Measurements from ENCODE around the gene RPP14. TPM values are rescaled to one million over a fixed set of nuclear protein-coding genes. Genes with fewer than 3 reads are reported as not detected.

RPP14 gene
- polyA plus RNA-seq, 2 of the 4 experiments (the other 2 are of a cell fraction), result 13.2 to 21.5 TPM

DNA sequence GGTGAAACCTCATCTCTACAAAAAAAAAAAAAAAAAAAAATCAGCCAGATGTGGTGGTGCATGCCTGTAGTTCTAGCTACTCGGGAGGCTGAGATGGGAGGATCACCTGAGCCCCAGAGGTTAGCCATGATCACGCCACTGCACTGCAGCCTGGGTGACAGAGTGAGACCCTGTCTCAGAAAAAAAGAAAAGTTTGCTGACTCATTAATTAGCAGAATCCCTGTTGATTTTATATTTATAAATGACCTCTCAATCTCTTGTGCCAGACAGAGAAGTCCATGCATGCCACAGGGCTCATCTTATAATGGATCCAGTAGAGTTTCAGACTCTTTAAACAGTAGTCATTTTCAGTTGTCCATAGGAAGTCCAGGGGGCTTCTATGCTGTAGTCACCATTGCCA, 35.6 kb upstream of the RPP14 start:
- FAIRE-seq (no peak), ATAC-seq (no peak), DNase-seq (ENCODE audit: low read depth in 1 of 2, low spot score in 1 of 2) (no peak)
- POLR2A ChIA-PET, result no interaction called here
- CTCF ChIA-PET, result interaction anchor here (3.8 kb wide), 1 partner anchor 53 kb away, joined by 19 read pairs; no protein-coding TSS in a partner anchor
- Histone ChIP-seq H3K4me2 (no peak overlapping the region), H3K4me1 (peaks cover 10% of the 10 kb centered on the region), H3K27ac (no peak overlapping the region), H3K9me3 (no peaks in the 10 kb centered on the region), H3K4me3 (no peak overlapping the region)
- WGBS (ENCODE audit: missing lambda C conversion rate), result 85% methylated on average over 2 of the region's 2 CpGs
- no peak for TF ChIP-seq FOSB (CRISPR knock-in tag; IDR thresholded peaks at IDR 0.05)
- TF ChIP-seq BHLHE40 (IDR thresholded peaks at IDR 0.05; ENCODE audit: low read depth, low read length), result no peak
- TF ChIP-seq MAFK (IDR thresholded peaks at IDR 0.05; ENCODE audit: partially characterized antibody), result peak; percentile 36
- no peak for TF ChIP-seq ZSCAN20 (CRISPR knock-in tag; IDR thresholded peaks at IDR 0.05)
- TF ChIP-seq GATA3 (IDR thresholded peaks at IDR 0.05; ENCODE audit: borderline replicate concordance), result no peak

DNA sequence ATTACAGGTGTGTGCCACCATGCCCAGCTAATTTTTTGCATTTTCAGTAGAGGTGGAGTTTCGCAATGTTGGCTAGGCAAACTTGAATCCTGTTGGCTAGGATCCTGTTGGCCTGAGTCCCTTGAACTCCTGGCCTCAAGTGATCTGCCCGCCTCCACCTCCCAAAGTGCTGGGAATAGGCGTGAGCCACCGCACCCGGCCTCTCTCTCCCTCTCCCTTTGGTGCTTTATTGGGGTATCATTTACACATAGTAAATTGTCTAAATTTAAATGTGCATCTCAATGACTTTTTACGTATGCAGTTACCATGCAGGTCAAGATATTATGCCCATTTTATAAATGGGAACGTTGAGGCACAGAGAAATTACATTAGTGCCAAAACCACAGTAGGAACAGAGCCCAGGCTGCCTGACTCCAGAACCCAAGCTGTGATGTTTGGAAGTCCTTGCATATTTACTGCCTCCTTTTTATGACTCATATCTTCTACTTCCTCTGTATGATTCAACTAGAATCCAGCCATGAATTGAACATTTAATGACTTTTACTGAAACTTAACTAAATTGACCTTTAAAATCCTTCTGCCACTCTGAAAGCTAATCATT, 34.0 kb upstream of the RPP14 start:
- TF ChIP-seq EP300 (IDR thresholded peaks at IDR 0.05) (no peak), HEYL (CRISPR knock-in tag; IDR thresholded peaks at IDR 0.05) (no peak), GATA3 (IDR thresholded peaks at IDR 0.05; ENCODE audit: borderline replicate concordance) (no peak), FOSL2 (IDR thresholded peaks at IDR 0.05) (0 out of 2 replicates have a peak, but pooled peaks have one; percentile 16), FOSL2 (CRISPR knock-in tag; IDR thresholded peaks at IDR 0.05) (peak; percentile 57), KDM1A (IDR thresholded peaks at IDR 0.05; ENCODE audit: low read depth) (peak; percentile 41; the same call in 1 of the 2 replicates), ESRRA (IDR thresholded peaks at IDR 0.05; ENCODE audit: borderline replicate concordance, low read length) (no peak), SREBF2 (IDR thresholded peaks at IDR 0.05) (no peak), FOSB (CRISPR knock-in tag; IDR thresholded peaks at IDR 0.05) (no peak), HOXB13 (CRISPR knock-in tag; IDR thresholded peaks at IDR 0.05; ENCODE audit: low read depth) (no peak), RAD21 (conservative IDR thresholded peaks at IDR 0.05 in 1 of 2, IDR thresholded peaks at IDR 0.05 in 1 of 2) (no peak), EHMT2 (IDR thresholded peaks at IDR 0.05; ENCODE audit: low read depth) (no peak), CEBPB (IDR thresholded peaks at IDR 0.05) (peak in 1 of 2 experiments; percentile 54; a peak in 2 of 4 replicates), ZSCAN20 (CRISPR knock-in tag; IDR thresholded peaks at IDR 0.05) (no peak), HDAC2 (IDR thresholded peaks at IDR 0.05) (no peak), CHD2 (IDR thresholded peaks at IDR 0.05; ENCODE audit: low read length, partially characterized antibody) (no peak), NR3C1 (IDR thresholded peaks at IDR 0.05) (no peak), ZNF302 (CRISPR knock-in tag; IDR thresholded peaks at IDR 0.05) (no peak), HOXB5 (CRISPR knock-in tag; IDR thresholded peaks at IDR 0.05) (no peak)
- TF ChIP-seq, protein P1, sequence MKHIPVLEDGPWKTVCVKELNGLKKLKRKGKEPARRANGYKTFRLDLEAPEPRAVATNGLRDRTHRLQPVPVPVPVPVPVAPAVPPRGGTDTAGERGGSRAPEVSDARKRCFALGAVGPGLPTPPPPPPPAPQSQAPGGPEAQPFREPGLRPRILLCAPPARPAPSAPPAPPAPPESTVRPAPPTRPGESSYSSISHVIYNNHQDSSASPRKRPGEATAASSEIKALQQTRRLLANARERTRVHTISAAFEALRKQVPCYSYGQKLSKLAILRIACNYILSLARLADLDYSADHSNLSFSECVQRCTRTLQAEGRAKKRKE (CRISPR knock-in tag; IDR thresholded peaks at IDR 0.05; ENCODE audit: low read depth), result no peak
- TF ChIP-seq, protein P2, sequence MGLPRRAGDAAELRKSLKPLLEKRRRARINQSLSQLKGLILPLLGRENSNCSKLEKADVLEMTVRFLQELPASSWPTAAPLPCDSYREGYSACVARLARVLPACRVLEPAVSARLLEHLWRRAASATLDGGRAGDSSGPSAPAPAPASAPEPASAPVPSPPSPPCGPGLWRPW (IDR thresholded peaks at IDR 0.05), result no peak
- TF ChIP-seq, protein P3, sequence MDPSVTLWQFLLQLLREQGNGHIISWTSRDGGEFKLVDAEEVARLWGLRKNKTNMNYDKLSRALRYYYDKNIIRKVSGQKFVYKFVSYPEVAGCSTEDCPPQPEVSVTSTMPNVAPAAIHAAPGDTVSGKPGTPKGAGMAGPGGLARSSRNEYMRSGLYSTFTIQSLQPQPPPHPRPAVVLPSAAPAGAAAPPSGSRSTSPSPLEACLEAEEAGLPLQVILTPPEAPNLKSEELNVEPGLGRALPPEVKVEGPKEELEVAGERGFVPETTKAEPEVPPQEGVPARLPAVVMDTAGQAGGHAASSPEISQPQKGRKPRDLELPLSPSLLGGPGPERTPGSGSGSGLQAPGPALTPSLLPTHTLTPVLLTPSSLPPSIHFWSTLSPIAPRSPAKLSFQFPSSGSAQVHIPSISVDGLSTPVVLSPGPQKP (IDR thresholded peaks at IDR 0.05; ENCODE audit: low read depth, low read length), result no peak
- WGBS (ENCODE audit: missing lambda C conversion rate), result 68% methylated on average over 6 of the region's 7 CpGs
- H3K4me3 ChIP-seq, result no peak overlapping the region
- peak overlapping the region; percentile 46; the same call in 2 of the 3 replicates for H3K4me2 ChIP-seq
- no peak for FAIRE-seq
- peak overlapping the region in 1 of 2 experiments; percentile 61; a peak in 2 of 6 replicates for H3K27ac ChIP-seq
- DNase-seq (ENCODE audit: low read depth in 1 of 2, low spot score in 1 of 2), result peak; percentile 42 to 49
- peaks cover 10% of the 10 kb centered on the region for H3K4me1 ChIP-seq
- peak in 1 of 2 experiments; percentile 64; a peak in 2 of 6 replicates for ATAC-seq
- ChIA-PET CTCF (interaction anchor here (0.6 to 3.8 kb wide), 4 partner anchors 28 to 520 kb away, joined by 3 to 19 read pairs (median 4); no protein-coding TSS in a partner anchor), POLR2A (no interaction called here)
- H3K9me3 ChIP-seq, result no peaks in the 10 kb centered on the region
